GM21360 (cell line): ENCODE measurements around the gene DNMT3A.

ENCODE experiments used
- ATAC-seq: cut with Tn5 transposase; IDR thresholded peaks from one replicate; pipeline ENCODE4 v1.9.1; 2021; ENCODE audit warnings: mild to moderate bottlenecking, moderate library complexity; ENCODE audit not compliant: unreplicated experiment

The DNMT3A gene

DNA sequence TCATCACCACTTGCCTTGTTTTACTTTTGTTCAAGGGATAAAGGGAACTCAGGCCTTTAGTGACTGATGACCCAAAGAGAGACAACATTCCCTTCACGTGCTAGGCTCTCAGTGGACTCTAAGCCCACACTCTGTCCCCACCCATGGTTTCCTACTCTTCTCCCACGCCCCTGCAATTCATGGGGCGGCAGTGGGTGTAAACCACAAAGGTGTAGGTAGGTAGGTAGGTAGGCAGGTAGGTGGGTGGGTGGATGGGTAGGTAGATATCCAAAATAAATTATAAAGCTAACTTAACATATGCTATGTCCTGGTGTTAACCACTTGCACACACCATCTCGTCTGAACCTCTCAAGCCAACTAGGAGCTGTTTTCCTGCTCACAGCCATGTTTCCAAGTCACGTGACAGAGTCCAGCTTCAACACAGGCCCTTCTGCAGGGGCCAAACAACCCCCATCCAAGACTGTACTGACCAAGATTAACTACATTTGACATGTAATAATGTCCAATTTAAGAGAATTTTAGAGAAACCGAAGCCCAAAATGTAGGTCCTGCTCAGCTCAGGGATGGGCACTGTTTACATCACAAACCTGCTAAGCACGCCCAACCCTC, 33.7 kb downstream of the DNMT3A start:
- ATAC-seq: no peak

DNA sequence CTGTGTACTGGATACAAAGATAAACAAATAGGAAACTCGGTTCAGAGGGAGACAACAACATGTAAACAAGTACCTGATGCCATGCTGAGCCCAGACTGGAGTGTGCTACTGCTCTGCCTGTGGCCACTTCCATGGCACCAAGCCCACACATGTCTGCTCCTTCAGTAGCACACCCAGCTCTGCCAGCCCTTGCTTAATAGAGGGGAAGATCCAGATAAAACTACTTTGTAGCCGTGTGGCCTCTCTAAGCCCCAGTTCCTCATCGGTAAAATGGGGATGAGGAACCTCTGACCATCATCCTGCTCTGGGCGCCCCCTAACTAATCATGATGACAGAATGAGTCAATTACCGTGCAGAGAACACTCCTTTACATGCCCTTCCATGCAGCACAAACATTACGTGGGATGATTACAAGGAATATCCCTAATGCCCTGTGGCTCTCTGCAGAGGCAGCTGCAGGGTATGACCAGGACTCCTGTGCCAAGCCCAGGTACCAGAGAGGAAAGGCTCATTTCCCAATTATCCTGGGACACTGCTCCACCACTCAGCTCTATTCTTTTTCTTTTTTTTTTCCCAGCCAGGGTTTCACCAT, 34.9 kb downstream of the DNMT3A start:
- ATAC-seq: no peak

DNA sequence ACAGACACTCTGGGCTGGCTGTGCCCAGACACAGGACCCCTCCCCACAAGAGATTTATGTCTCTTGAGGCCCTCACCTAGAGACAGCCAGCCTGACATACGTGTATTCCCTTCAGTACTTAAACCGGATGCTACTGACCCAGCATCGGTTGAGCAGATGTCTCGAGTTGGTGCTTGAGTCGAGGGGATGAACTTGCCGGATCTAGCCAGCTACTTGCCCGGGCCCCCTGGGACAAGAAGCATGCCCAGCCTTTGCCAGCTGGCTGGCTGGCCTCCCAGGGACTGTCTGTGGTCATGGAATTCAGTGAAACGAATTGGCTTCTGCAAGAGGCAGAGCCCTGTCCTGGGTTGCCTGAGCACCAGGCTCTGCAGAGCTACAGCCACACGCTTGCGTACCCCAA, 36.0 kb downstream of the DNMT3A start:
- no peak for ATAC-seq

GRCh38 chr2:25304826-25305596, 36.7 kb downstream of the DNMT3A start:
- ATAC-seq: no peak

DNA sequence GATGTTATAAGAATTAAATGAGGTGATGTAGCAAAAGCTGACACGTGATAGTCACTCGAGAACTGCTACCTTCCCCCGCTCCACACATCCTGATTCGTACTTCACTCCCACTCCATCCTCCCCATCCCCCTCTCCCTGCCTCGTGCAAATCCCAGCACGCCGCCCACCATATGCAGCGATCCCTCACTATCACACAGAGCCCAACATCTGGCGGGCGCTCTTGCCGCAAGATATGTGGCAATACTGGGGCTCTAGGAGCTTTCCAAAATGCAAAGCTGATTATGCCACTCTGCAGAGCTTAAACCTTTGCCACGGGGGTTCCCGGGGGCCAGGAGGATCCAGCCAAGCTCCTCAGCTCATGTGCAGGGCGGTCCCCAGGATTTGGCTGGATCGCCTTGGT, 37.4 kb downstream of the DNMT3A start:
- ATAC-seq: no peak

DNA sequence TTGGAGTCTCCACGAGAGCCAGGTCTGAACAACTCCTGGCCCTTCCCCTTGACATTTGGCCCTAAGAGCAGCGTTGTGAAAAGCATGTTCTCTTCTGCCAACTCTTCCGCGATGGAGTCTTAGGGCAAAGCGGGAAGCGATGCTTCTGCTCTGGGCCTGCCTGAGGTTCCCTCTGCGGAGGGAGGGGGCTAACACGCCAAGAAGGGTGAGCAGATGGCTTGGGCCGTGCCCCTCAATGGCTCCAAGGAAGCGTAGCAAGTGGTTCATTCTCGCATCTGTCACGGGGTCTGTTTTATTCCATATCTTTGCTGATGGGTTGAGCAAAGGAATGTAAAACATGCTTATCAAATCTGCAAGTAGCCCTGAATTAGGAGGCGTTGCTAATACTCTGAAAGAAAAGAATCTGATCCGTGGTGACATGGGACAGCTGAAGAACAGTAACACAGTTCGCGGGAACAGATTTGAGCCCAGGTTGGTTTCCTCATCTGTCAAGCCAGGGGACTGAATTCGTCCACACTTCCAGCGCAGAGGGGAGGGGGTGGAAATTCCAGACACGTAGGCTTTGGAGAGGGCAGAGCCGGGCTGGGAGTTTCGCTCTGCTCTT, 38.0 kb downstream of the DNMT3A start:
- ATAC-seq: no peak

GRCh38 chr2:25302758-25303375, 38.9 kb downstream of the DNMT3A start:
- ATAC-seq: no peak

GRCh38 chr2:25301453-25302352, 40.0 kb downstream of the DNMT3A start:
- peak; percentile 93 for ATAC-seq

- no peak for ATAC-seq
Observed at GRCh38 chr2:25300001-25300400, 41.7 kb downstream of the DNMT3A start.

DNA sequence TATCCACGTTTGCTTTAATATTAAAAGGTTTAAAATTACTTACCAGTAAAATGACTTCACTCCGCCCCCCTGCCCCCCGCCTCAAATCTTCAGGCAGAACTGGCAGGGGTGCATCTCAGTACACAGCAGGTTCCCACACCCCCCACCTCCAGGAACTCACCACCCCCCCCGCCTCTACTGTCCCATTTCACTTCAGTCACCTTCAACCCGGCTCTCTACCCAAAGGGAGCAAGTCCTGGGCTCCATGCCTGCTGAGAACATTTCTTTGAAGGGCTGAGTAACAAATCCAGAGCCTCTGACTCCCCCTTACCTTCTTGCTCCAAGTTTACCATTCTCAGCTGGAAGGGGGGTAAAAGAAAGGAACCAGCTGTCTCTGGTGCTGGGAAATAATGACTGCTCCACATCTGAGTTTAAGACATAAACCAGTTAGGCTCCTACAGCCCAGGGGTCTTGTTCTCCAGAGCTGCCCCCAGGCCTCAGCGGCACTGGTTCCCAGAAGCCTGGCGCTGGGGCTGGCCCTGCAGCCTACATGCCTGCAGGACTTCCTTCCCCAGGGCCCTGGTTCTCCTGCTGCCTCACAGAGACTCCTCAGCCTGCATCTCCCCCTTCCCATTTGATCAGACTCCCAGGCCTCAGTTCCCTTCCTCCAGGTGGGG, 42.8 kb downstream of the DNMT3A start:
- no peak for ATAC-seq

DNA sequence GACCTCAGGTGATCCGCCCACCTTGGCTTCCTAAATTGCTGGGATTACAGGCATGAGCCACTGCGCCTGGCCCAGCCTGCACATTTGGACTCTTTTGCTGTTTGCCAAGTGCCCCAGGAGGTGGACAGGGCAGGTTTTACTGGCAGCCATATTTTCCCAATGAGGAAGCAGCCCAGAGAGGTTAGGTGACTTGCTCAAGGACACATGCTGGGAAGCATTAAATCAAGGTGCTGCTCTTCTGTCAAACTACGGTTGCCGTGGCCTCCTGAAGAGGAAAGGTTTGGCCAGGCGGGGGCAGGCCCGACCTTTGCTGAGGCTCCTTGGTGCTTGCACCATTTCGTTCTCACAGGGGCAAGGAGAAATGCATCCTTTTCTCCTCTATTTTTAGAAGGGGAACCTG, 44.0 kb downstream of the DNMT3A start:
- ATAC-seq: no peak

DNA sequence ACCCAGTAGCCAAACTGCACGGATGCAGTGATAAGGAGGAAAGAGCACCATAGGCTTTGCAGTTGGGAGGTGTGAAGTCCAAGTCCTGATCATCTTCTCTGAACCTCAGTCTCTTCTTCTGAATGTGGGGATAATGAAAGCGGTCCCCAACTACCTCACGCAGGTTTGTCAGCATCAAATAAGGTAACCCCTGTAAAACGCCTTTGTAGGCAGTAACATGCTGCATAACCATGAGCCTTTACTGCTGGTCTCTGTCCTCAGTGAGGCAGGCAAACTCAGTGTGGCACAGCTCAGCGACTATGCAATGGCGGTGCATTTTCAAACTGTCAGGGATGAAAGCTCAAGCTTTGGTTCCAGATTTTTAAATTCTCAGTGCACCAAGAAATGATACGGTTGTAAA, 46.1 kb downstream of the DNMT3A start:
- ATAC-seq: no peak

- ATAC-seq: peak; percentile 80
Observed at GRCh38 chr2:25294573-25295462, 46.9 kb downstream of the DNMT3A start.

DNA sequence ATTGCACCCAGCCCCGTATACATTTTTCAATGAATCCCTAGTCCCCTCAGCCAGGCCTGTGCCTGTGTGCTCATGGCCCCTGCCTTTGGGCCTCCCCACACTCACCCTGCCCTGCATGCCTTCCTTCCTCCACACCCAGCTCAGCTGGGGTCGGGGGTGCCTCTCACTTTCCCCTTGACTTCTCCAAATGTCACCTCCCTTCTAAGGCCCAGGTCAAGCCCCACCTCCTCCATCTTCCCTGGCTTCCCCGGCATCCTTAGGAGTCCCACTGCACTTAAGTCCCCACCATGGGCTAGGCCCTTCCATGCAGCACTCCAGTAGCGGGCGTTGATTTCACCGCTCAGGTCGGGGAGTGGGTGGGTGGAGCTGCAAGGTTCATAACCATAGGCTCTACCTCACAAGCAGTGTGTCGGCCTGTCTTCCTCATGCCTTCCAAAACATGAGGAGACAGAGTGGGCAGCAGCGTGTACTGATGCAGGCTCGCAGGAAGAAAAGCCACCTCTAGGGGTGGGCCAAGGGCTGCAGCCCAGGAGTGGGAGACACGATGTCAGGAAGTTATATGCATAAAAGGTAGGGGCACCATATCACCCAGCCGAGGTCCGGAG, 47.7 kb downstream of the DNMT3A start:
- ATAC-seq: no peak

DNA sequence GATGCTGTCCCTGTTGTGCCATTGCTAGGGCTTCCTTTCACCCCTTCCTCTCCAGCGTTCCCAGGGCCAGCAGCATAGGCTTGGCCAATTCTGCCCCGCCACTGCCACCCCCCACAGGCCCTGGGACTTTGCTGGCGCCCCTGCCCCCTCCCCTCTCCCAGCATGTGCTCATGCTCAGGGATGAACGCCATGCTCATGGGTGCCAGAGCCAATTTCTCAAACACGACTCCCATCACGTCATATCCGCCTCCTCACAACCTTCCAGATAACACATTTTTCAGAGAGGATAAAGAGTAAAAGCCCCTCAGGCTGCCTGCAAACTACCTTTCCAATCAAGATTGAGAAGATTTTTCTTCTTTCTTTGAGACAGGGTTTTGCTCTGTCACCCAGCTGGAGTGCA, 48.6 kb downstream of the DNMT3A start:
- no peak for ATAC-seq

- ATAC-seq: no peak
Observed at GRCh38 chr2:25292408-25292807, 49.3 kb downstream of the DNMT3A start.

DNA sequence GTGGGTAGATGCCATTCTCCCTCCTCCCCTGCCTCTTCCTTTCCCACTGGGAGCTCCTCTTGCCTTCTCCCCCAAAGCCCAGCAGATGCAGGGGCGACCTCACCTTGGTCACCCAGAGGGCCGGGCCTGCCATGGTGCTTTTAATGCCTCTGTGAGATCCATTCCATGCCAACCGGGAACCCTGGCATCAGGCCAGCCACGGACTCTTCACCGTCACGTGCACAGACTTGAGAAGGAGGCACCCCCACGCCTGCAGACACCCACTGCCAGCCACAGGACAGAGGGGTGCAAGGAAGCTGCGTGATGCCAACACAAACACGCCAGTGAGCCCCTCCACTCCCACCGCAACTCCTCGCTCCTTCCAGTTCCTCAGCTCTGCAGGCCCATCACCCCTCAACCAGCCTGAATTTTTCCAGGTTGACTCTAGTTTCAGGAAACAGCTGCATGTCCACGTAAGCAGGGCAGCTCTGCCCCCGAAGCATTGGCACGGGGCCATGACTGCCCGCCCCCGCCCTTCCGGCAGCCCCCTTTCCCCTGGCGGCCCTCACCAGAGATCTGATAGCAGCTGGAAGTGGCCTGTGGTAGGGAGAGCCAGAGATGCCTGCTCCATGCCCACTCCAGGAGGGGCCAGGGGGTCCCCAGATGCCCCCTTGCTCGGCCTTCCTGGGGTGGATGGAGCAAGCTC, 50.8 kb downstream of the DNMT3A start:
- ATAC-seq: no peak
